ENCODE measurements around the gene NAAA. TPM values are rescaled to one million over a fixed set of nuclear protein-coding genes. Genes with fewer than 3 reads are reported as not detected.

The NAAA gene
- total and polyA plus RNA-seq, 2 donors (not counting 1 experiment from before 2014, with no cell fraction given), result 51.4 to 55.2 TPM

DNA sequence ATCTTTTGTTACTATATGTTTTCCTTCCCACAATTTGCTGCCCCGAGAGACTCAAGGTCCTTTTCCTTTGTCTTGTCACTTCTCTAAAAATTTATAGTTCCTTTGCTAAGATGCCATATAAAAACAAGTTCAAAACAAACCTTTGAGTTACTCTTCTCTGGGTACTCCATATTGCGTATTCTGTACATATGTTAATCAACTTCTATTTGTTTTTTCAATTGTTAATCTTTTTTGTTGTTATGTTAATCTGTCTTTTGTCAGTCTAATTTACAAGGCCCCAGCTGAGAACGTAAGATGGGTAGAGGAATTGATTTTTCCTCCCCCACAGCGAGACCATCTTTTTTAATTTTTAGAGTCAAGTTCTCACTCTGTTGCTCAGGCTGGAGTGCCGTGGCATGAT is 31.4 kb downstream of the NAAA start:
- Histone ChIP-seq H3K27ac (ENCODE audit: low read length in 2 of 2) (no peak overlapping the region), H2AFZ (ENCODE audit: insufficient read depth, low read depth, low read length, poor library complexity, severe bottlenecking) (no peak overlapping the region), H3K36me3 (replicated peaks in 1 of 2; ENCODE audit: control extremely low read depth in 1 of 2, control insufficient read depth in 1 of 2, extremely low read depth in 1 of 2, insufficient read depth in 2 of 2, low read length in 1 of 2) (peaks cover 0 to 4% of the 10 kb centered on the region in 2 experiments), H4K20me1 (ENCODE audit: control insufficient read depth, insufficient read depth, low read length, poor library complexity, severe bottlenecking) (no peaks in the 10 kb centered on the region), H3K9ac (ENCODE audit: low read length) (no peak overlapping the region), H3K4me2 (replicated peaks; ENCODE audit: low read depth, low read length, poor library complexity, severe bottlenecking) (no peak overlapping the region), H3K4me1 (ENCODE audit: control insufficient read depth in 2 of 2, insufficient read depth in 2 of 2, low read length in 2 of 2) (peaks cover 4% of the 10 kb centered on the region in 2 donors), H3K79me2 (ENCODE audit: control insufficient read depth, insufficient read depth, low read length) (no peaks in the 10 kb centered on the region), H3K27me3 (replicated peaks in 1 of 4; ENCODE audit: control extremely low read depth in 1 of 4, control insufficient read depth in 3 of 4, insufficient read depth in 4 of 4, low read length in 3 of 4) (no peaks in the 10 kb centered on the region), H3K9me3 (ENCODE audit: control extremely low read depth in 1 of 3, control insufficient read depth in 2 of 3, insufficient read depth in 1 of 3, low read length in 2 of 3) (no peaks in the 10 kb centered on the region), H3K4me3 (ENCODE audit: control extremely low read depth in 1 of 5, extremely low read depth in 1 of 5, insufficient read depth in 1 of 5, low read depth in 2 of 5, low read length in 4 of 5) (no peak overlapping the region)
- no peak for DNase-seq
- ChIA-PET POLR2A (interaction anchor here (1.9 kb wide), 1 partner anchor 31 kb away, joined by 4 read pairs; no protein-coding TSS in a partner anchor), CTCF (interaction anchor here (0.6 to 2.7 kb wide), 2 partner anchors 9 to 14 kb away, joined by 3 to 16 read pairs; no protein-coding TSS in a partner anchor)
- ATAC-seq (ENCODE audit: low read depth), result no peak
- H3K4me3 Mint-ChIP-seq, result no peak overlapping the region
- intact Hi-C loops (cut with micrococcal nuclease), result no loop called here
- no peaks in the 10 kb centered on the region for H3K27me3 Mint-ChIP-seq
- H3K4me1 Mint-ChIP-seq, result peaks cover 3% of the 10 kb centered on the region
- no peak for TF ChIP-seq CTCF (IDR thresholded peaks at IDR 0.05)
- no peak for TF ChIP-seq EZH2 (IDR thresholded peaks at IDR 0.05; ENCODE audit: borderline replicate concordance, insufficient read depth, low read depth, low read length, poor library complexity, severe bottlenecking)
- H3K27ac Mint-ChIP-seq, result no peak overlapping the region
- WGBS (ENCODE audit: insufficient coverage), result 100% methylated on average over 1 of the region's 5 CpGs
- H3K9me3 Mint-ChIP-seq (ENCODE audit: insufficient read depth), result no peaks in the 10 kb centered on the region

- DNase-seq, result no peak
Measured at GRCh38 chr4:75908555-75908954, 32.3 kb downstream of the NAAA start.

More at GRCh38 chr4:75908555-75908954, 32.3 kb downstream of the NAAA start:
- Mint-ChIP-seq H3K27me3 (no peaks in the 10 kb centered on the region), H3K4me3 (no peak overlapping the region), H3K9me3 (ENCODE audit: insufficient read depth) (no peaks in the 10 kb centered on the region), H3K4me1 (peaks cover 3% of the 10 kb centered on the region), H3K27ac (no peak overlapping the region)
- Histone ChIP-seq H3K27ac (ENCODE audit: low read length in 2 of 2) (no peak overlapping the region), H3K4me1 (ENCODE audit: control insufficient read depth in 2 of 2, insufficient read depth in 2 of 2, low read length in 2 of 2) (peaks cover 4% of the 10 kb centered on the region in 2 donors), H2AFZ (ENCODE audit: insufficient read depth, low read depth, low read length, poor library complexity, severe bottlenecking) (no peak overlapping the region), H3K36me3 (replicated peaks in 1 of 2; ENCODE audit: control extremely low read depth in 1 of 2, control insufficient read depth in 1 of 2, extremely low read depth in 1 of 2, insufficient read depth in 2 of 2, low read length in 1 of 2) (no peaks in the 10 kb centered on the region), H3K4me3 (ENCODE audit: control extremely low read depth in 1 of 5, extremely low read depth in 1 of 5, insufficient read depth in 1 of 5, low read depth in 2 of 5, low read length in 4 of 5) (no peak overlapping the region), H3K79me2 (ENCODE audit: control insufficient read depth, insufficient read depth, low read length) (no peaks in the 10 kb centered on the region), H4K20me1 (ENCODE audit: control insufficient read depth, insufficient read depth, low read length, poor library complexity, severe bottlenecking) (no peaks in the 10 kb centered on the region), H3K4me2 (replicated peaks; ENCODE audit: low read depth, low read length, poor library complexity, severe bottlenecking) (no peak overlapping the region), H3K9me3 (ENCODE audit: control extremely low read depth in 1 of 3, control insufficient read depth in 2 of 3, insufficient read depth in 1 of 3, low read length in 2 of 3) (no peaks in the 10 kb centered on the region), H3K9ac (ENCODE audit: low read length) (no peak overlapping the region), H3K27me3 (replicated peaks in 1 of 4; ENCODE audit: control extremely low read depth in 1 of 4, control insufficient read depth in 3 of 4, insufficient read depth in 4 of 4, low read length in 3 of 4) (peaks cover 0 to 2% (median 0%) of the 10 kb centered on the region in 4 experiments)
- ChIA-PET POLR2A (no interaction called here), CTCF (interaction anchor here (0.6 to 2.7 kb wide), 5 partner anchors 11 to 1531 kb away, joined by 4 to 16 read pairs (median 4); no protein-coding TSS in a partner anchor)
- ATAC-seq (ENCODE audit: low read depth), result no peak
- no peak for TF ChIP-seq CTCF (IDR thresholded peaks at IDR 0.05)
- intact Hi-C loops (cut with micrococcal nuclease), result no loop called here
- whole genome bisulfite sequencing (ENCODE audit: insufficient coverage), result 70% methylated on average over 3 of the region's 3 CpGs
